Urinary bladder (tissue), 4 donors: ENCODE data around the gene CAGE1. TPM values are rescaled to one million over a fixed set of nuclear protein-coding genes. Genes with fewer than 3 reads are reported as not detected.

Source experiments
- DNase-seq: peaks from one replicate; pipeline ENCODE4 v3.0.0-alpha.2; 2015; ENCODE audit errors: extremely low spot score
- H3K27ac ChIP-seq: one replicate; pipeline ENCODE4 v1.5.1; 2013; ENCODE audit warnings: low read depth, mild to moderate bottlenecking, moderate library complexity
- H3K36me3 ChIP-seq: one replicate; pipeline ENCODE4 v1.6.1; 2013; ENCODE audit warnings: mild to moderate bottlenecking, moderate library complexity; ENCODE audit not compliant: insufficient read depth
- H3K4me1 ChIP-seq: one replicate; pipeline ENCODE4 v1.6.1; 2013; ENCODE audit warnings: mild to moderate bottlenecking, moderate library complexity; ENCODE audit not compliant: insufficient read depth
- H3K4me3 ChIP-seq: one replicate; pipeline ENCODE4 v1.5.1; 2013; ENCODE audit warnings: low read depth, low read length
- WGBS: extraction: QIAGEN DNeasy Blood & Tissue Kit; methylation state at CpG from one replicate; pipeline ENCODE4 v1.1.7; 2013; 5-methylcytosine and 5-hydroxymethylcytosine counted together
- polyA plus RNA-seq: library from polyadenylated mRNA; stranded (reverse); fragments of 200-250 nt; gene quantifications from one replicate; pipeline ENCODE4 v1.2.3, GENCODE V29; 2013
- total RNA-seq: library from RNA; depleted of rRNA; stranded (reverse); fragments of >200 nt; gene quantifications from one replicate; pipeline ENCODE4 v1.2.3, GENCODE V29; 2014
- donor health status: healthy with polysubstance abuse.
- donor health status: healthy.

CAGE1 gene
- total and polyA plus RNA-seq, 2 donors: not detected

- H3K4me3 ChIP-seq: no peak overlapping the region
- no peaks in the 10 kb centered on the region for H3K4me1 ChIP-seq
- no peak overlapping the region for H3K27ac ChIP-seq
- peaks cover 4% of the 10 kb centered on the region for H3K36me3 ChIP-seq
- 94% methylated on average over 3 of the region's 3 CpGs for WGBS
- DNase-seq: no peak
These were observed 31.5 kb upstream of the CAGE1 start for GRCh38 chr6:7421066-7421465.

DNA sequence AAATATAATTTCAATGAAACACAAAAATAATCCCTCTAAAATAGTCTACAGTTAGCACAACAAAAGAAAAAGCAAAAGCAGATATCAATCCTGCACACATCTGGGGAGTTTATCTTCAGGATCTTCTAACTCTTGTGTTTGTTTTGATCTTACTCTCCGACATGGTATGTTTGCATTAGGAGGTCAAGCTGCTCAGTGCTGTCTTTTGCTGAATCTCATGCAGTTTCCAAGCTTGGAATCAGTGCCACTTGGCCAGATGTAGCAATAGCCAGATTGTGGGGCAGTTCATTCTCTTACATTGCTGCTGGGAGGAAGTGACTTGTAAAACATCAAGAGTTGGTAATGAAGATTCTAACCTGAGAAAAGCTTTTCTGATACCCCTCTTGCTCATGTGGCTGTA is 29.5 kb upstream of the CAGE1 start:
- WGBS: 30% methylated on average over 1 of the region's 1 CpG
- no peak for DNase-seq
- Histone ChIP-seq H3K27ac (no peak overlapping the region), H3K4me1 (no peaks in the 10 kb centered on the region), H3K36me3 (peaks cover 13% of the 10 kb centered on the region), H3K4me3 (no peak overlapping the region)

DNA sequence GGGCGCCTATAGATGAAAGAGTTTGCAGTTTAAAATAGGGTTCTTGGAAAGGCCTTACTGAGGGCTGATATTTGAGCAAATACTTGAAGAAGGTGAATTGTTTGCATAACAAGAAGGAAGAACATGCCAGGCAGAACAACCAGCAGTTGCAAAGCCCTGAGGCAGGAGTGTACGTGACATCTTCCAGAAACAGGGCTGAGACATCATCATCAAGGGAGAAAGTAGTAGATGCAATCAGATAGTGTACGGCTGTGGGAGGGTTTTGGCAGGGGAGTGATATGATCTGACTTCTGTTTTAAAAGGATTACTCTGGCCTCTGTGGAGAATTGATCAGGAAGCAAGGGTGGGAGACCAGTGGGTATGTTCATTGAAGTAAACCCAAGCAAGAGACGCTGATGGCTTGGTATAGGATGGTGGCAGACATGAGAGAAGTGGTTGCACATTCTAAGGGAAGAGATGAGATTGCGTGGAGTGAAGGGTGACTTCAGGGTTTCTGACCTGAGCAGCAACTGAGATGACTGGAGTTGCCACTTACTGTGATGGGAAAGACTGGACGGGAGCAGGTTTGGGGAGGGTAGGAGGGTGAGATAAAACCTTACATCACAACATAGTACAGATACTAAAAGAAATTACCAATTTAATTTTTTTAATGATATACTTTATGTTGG is 28.8 kb upstream of the CAGE1 start:
- no peak for DNase-seq
- WGBS: 69% methylated on average over 6 of the region's 6 CpGs
- Histone ChIP-seq H3K27ac (no peak overlapping the region), H3K36me3 (peaks cover 13% of the 10 kb centered on the region), H3K4me3 (no peak overlapping the region), H3K4me1 (no peaks in the 10 kb centered on the region)

GRCh38 chr6:7417684-7418083 is 28.1 kb upstream of the CAGE1 start:
- WGBS: 83% methylated on average over 2 of the region's 2 CpGs
- H3K36me3 ChIP-seq: peaks cover 13% of the 10 kb centered on the region
- H3K27ac ChIP-seq: no peak overlapping the region
- no peak overlapping the region for H3K4me3 ChIP-seq
- no peak for DNase-seq
- H3K4me1 ChIP-seq: no peaks in the 10 kb centered on the region

GRCh38 chr6:7414811-7415210 is 25.3 kb upstream of the CAGE1 start:
- DNase-seq: no peak
- peaks cover 12% of the 10 kb centered on the region for H3K36me3 ChIP-seq
- H3K4me1 ChIP-seq: no peaks in the 10 kb centered on the region
- 65% methylated on average over 7 of the region's 7 CpGs for WGBS
- H3K27ac ChIP-seq: no peak overlapping the region
- no peak overlapping the region for H3K4me3 ChIP-seq

DNA sequence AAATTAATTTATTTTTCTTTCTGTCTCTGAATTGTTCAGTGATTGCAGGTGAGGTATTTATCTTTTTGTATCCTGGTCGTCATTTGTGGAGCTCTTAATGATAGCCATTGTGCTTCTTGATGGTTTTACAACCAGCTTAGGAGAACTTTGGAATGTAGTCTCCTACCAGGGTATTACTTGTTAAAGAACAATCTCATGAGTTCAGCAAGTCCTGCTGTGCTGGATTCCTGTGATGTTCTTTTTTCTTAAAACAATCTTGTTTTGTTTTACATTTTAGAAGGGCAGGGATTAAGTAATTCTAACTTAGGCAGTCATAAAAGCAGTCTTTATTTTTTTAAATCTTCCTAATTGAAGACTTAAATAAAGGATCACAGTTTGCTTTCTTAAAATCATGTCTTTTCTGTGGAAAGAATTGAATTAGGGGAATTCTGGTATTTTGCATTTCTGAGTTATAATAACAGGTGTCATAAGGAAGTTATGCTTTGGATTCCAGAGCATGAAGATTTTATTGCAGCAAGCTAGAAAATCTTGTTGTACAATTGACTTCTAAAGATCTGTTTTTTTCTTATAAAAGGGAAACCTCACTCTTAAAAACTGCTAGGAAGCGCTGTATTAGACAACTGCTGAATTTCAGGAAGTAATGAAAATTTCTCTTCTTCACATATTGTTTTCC is 23.7 kb upstream of the CAGE1 start:
- H3K36me3 ChIP-seq: peaks cover 12% of the 10 kb centered on the region
- no peak overlapping the region for H3K27ac ChIP-seq
- H3K4me3 ChIP-seq: no peak overlapping the region
- no peaks in the 10 kb centered on the region for H3K4me1 ChIP-seq
- DNase-seq: no peak
- 63% methylated on average over 2 of the region's 2 CpGs for WGBS

GRCh38 chr6:7411328-7411727 is 21.8 kb upstream of the CAGE1 start:
- Histone ChIP-seq H3K4me3 (no peak overlapping the region), H3K36me3 (peaks cover 15% of the 10 kb centered on the region), H3K27ac (no peak overlapping the region), H3K4me1 (no peaks in the 10 kb centered on the region)
- no peak for DNase-seq
- WGBS: 97% methylated on average over 2 of the region's 2 CpGs

DNA sequence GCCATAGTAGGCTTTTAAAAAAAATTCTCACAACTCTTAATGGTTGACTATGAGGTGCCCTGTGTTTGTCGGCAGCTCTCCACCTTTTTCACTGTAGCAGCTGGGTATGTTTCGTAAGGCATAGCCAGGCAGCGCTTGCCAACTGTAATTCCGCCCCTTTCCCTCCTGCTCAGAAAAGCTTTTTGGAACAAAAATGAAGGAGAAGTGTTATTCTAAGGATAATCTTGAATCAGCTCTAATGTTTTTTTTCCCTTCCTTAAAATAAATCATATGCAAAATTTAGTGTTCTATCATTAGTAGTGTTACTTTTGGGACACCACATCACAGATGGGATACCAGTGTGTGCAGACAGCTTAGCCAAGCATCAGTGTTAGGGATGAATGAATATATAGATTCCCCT is 21.3 kb upstream of the CAGE1 start:
- 96% methylated on average over 4 of the region's 4 CpGs for WGBS
- DNase-seq: no peak
- peaks cover 15% of the 10 kb centered on the region for H3K36me3 ChIP-seq

DNA sequence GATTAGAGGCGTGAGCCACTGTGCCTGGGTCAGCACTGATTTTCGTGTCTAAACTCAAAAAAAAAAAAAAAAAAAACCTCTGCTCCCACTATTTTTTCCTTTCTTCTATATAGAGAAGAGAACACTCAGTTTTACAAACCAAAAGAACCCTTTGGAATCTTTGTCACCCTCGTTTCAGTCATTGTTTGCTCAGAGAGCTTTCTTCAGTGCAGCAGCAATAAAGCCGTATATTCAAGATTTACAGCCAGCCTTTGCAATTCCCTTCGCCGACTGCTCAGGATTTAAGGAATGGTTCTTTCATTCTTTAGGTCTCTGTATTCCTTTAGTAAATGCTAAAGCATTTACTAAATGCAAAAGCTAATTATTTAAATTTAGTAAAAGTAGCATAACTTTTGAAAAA is 20.2 kb upstream of the CAGE1 start:
- Histone ChIP-seq H3K4me3 (no peak overlapping the region), H3K36me3 (peaks cover 11% of the 10 kb centered on the region)
- 75% methylated on average over 6 of the region's 6 CpGs for WGBS

More for the DNA sequence above, 21.3 kb upstream of the CAGE1 start:
- Histone ChIP-seq H3K4me3 (no peak overlapping the region), H3K27ac (no peak overlapping the region), H3K4me1 (no peaks in the 10 kb centered on the region)

DNA sequence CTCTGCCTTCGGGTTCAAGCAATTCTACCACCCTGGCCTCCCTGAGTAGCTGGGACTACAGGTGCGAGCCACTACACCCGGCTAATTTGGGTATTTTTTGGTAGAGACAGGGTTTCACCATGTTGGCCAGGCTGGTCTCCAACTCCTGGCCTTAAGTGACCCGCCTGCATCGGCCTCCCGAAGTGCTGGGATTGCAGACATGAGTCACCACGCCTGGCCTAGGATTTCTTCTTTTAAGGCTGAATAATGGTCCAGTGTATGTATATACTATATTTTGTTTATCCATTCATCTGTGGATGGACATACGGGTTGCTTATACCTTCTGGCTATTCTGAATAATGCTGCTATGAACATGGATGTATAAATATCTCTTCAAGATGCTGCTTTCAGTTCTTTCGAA is 17.2 kb upstream of the CAGE1 start:
- peaks cover 9% of the 10 kb centered on the region for H3K36me3 ChIP-seq
- H3K4me1 ChIP-seq: no peaks in the 10 kb centered on the region
- H3K27ac ChIP-seq: no peak overlapping the region
- no peak overlapping the region for H3K4me3 ChIP-seq
- WGBS: 92% methylated on average over 9 of the region's 9 CpGs
- DNase-seq: no peak

More for the DNA sequence above, 20.2 kb upstream of the CAGE1 start:
- DNase-seq: no peak
- Histone ChIP-seq H3K27ac (no peak overlapping the region), H3K4me1 (no peaks in the 10 kb centered on the region)

DNA sequence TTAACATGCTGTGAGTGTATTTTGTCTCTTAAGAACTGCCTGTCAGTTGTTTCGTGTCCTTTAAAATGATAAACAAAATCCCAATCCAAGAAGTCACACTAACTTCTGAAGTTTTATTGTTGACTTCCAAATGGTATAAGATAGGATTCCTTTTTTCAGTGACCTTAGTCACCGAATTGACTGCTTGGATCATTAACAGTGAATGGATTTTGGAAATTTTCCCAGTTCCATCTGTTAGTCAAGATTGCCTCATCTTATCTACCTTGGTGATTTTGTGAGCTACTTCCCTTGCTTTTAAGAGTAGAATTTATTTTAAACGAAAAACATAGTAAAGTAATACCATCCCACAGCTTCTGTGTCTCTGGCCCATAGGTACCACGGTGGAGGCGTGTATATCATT is 15.0 kb upstream of the CAGE1 start:
- H3K4me3 ChIP-seq: no peak overlapping the region
- no peak overlapping the region for H3K27ac ChIP-seq
- DNase-seq: no peak
- H3K4me1 ChIP-seq: no peaks in the 10 kb centered on the region
- WGBS: 90% methylated on average over 5 of the region's 5 CpGs
- peaks cover 10% of the 10 kb centered on the region for H3K36me3 ChIP-seq

DNA sequence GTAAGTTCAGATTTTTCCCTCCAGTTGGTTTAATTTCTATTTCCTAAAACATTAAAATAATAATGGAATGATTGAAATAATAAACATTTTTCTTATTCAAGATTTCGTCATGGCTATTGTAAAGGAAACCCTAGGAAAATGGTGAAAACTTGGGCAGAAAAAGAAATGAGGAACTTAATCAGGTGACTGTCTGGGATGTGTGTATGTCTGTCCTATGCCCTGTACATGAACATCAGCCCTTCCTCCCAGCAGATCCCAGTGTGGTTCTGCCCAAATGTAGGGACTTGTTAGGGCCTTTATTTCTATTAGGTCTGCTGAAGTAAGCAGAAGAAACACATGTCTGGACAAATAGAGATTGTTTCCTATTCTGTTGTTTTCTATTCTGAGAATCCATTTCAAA is 13.2 kb upstream of the CAGE1 start:
- H3K4me3 ChIP-seq: no peak overlapping the region
- WGBS: 86% methylated on average over 1 of the region's 1 CpG
- no peak for DNase-seq
- H3K4me1 ChIP-seq: no peaks in the 10 kb centered on the region
- peaks cover 10% of the 10 kb centered on the region for H3K36me3 ChIP-seq
- no peak overlapping the region for H3K27ac ChIP-seq

GRCh38 chr6:7401075-7401474 is 11.5 kb upstream of the CAGE1 start:
- DNase-seq: no peak
- 85% methylated on average over 3 of the region's 3 CpGs for WGBS
- H3K27ac ChIP-seq: no peak overlapping the region
- H3K4me1 ChIP-seq: no peaks in the 10 kb centered on the region
- peaks cover 5% of the 10 kb centered on the region for H3K36me3 ChIP-seq
- no peak overlapping the region for H3K4me3 ChIP-seq

- H3K4me1 ChIP-seq: peaks cover 2% of the 10 kb centered on the region
- no peak overlapping the region for H3K4me3 ChIP-seq
- 86% methylated on average over 6 of the region's 6 CpGs for WGBS
- H3K36me3 ChIP-seq: peaks cover 2% of the 10 kb centered on the region
- DNase-seq: no peak
- H3K27ac ChIP-seq: no peak overlapping the region
These were observed 2.9 kb upstream of the CAGE1 start for GRCh38 chr6:7392402-7392801.
